ENCODE measurements around the gene RBM33. TPM values are rescaled to one million over a fixed set of nuclear protein-coding genes. Genes with fewer than 3 reads are reported as not detected.

The RBM33 gene
- total and polyA plus RNA-seq, 9 of the 15 experiments (the other 6 are each of a cell fraction or from before 2014, with no cell fraction given) = 4.4 to 80.7 (median 27.3) TPM

DNA sequence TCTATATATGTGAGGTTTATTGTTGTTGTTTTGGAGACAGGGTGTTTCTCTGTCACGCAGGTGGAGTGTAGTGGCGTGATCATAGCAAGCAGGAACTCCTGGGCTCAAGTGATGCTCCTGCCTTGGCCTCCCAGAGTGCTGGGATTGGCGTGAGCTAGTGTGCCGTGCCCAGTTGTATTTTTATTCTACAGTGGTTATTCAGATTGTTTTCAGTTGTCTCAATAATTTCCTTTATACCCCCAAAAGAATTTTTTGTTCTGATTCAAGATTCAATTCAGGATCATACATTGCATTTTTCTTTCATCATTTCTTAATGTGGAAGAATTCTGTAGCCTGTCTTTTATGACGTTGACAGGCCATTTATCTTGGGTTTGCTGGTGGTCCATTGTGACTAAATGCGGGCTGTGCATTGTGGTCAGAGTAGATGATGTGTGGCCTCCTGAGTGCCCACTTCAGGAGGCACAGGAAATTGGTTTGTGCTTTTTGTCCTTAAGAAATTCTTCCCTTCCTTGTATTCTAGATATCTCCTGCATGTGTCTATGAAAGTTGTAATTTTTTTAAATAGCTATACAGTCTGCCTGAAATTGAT lies 22.9 kb downstream of the RBM33 start:
- H4K20me1 ChIP-seq (replicated peaks; ENCODE audit: control insufficient read depth, insufficient read depth, low read length) = peaks cover 34% of the 10 kb centered on the region
- ATAC-seq = no peak
- H3K79me2 ChIP-seq (ENCODE audit: control insufficient read depth, insufficient read depth, low read length) = peaks cover 100% of the 10 kb centered on the region
- H3K36me3 ChIP-seq (ENCODE audit: control insufficient read depth, insufficient read depth, low read length) = peaks cover 48% of the 10 kb centered on the region
- CTCF ChIA-PET (ENCODE audit: low intra/inter-chr PET ratio) = no interaction called here
- BruUV-seq (replicated peaks) = no TSS peak
- no peaks in the 10 kb centered on the region for H3K9me3 ChIP-seq (replicated peaks; ENCODE audit: control insufficient read depth, insufficient read depth, low read depth, low read length)
- H3K27ac ChIP-seq (ENCODE audit: extremely low read depth, low read depth, low read length) = no peak overlapping the region
- TF ChIP-seq SIX5 (IDR thresholded peaks at IDR 0.05; ENCODE audit: borderline replicate concordance in 1 of 2, insufficient read depth in 1 of 2, low read depth in 1 of 2, low read length in 2 of 2) (no peak), NCOA1 (IDR thresholded peaks at IDR 0.05; ENCODE audit: low read depth) (no peak), ETV1 (tag; conservative IDR thresholded peaks at IDR 0.05; ENCODE audit: low read depth) (no peak), TEAD2 (tag; IDR thresholded peaks at IDR 0.05) (no peak), NFXL1 (CRISPR knock-in tag; IDR thresholded peaks at IDR 0.05) (no peak), PTBP1 (IDR thresholded peaks at IDR 0.05; ENCODE audit: low read depth, low read length) (no peak), BRCA1 (IDR thresholded peaks at IDR 0.05) (no peak), BRCA1 (CRISPR knock-in tag; IDR thresholded peaks at IDR 0.05) (no peak), ZNF551 (CRISPR knock-in tag; IDR thresholded peaks at IDR 0.05) (no peak)
- POLR2A ChIA-PET = no interaction called here
- no peak for DNase-seq (ENCODE audit: extremely low read depth in 1 of 4, low spot score in 3 of 4)
- H3K27me3 ChIP-seq (ENCODE audit: control insufficient read depth in 2 of 2, insufficient read depth in 2 of 2, low read length in 2 of 2) = no peaks in the 10 kb centered on the region
- 93% methylated on average over 6 of the region's 6 CpGs for WGBS (ENCODE audit: insufficient coverage, low coverage, missing lambda C conversion rate)
- H3K9ac ChIP-seq (ENCODE audit: insufficient read depth in 1 of 2, low read depth in 2 of 2, low read length in 2 of 2) = no peak overlapping the region
- no peak overlapping the region for H2AFZ ChIP-seq (ENCODE audit: low read depth, low read length)
- in situ Hi-C loops (cut with MboI) = no loop called here
- no peak overlapping the region for H3K4me2 ChIP-seq (ENCODE audit: insufficient read depth, low read length)
- intact Hi-C loops (cut with micrococcal nuclease) = no loop called here
- H3K9me1 ChIP-seq (ENCODE audit: control insufficient read depth, insufficient read depth, low read length) = peaks cover 5% of the 10 kb centered on the region
- FAIRE-seq = no peak
- no peak overlapping the region for H3K4me3 ChIP-seq
- H3K4me1 ChIP-seq (replicated peaks in 1 of 2; ENCODE audit: control insufficient read depth in 2 of 2, insufficient read depth in 2 of 2, low read length in 2 of 2) = peaks cover 3 to 5% of the 10 kb centered on the region in 2 experiments; a peak in 3 of 5 replicates

Data from K562 (cell line).